ENCODE data around the gene CTCFL. TPM values are rescaled to one million over a fixed set of nuclear protein-coding genes. Genes with fewer than 3 reads are reported as not detected.

The CTCFL gene
- total and polyA plus RNA-seq, 2 of the 13 experiments (the other 11 are each of a cell fraction or from before 2014, with no cell fraction given): 0.04 TPM; not detected in 1

- TF ChIP-seq ZNF790 (CRISPR knock-in tag; IDR thresholded peaks at IDR 0.05; ENCODE audit: borderline replicate concordance) (peak; percentile 65; the same call in 1 of the 2 replicates), SP1 (IDR thresholded peaks at IDR 0.05) (no peak), SP1 (CRISPR knock-in tag; IDR thresholded peaks at IDR 0.05) (no peak), ZMAT5 (CRISPR knock-in tag; IDR thresholded peaks at IDR 0.05; ENCODE audit: borderline replicate concordance, low read depth) (no peak), SNAI1 (CRISPR knock-in tag; IDR thresholded peaks at IDR 0.05; ENCODE audit: borderline replicate concordance) (no peak), ZNF275 (CRISPR knock-in tag; IDR thresholded peaks at IDR 0.05; ENCODE audit: borderline replicate concordance) (no peak), ELF3 (CRISPR knock-in tag; IDR thresholded peaks at IDR 0.05) (no peak), ARNTL (CRISPR knock-in tag; IDR thresholded peaks at IDR 0.05) (peak; percentile 44; the same call in 1 of the 2 replicates), JUND (CRISPR knock-in tag; IDR thresholded peaks at IDR 0.05) (no peak), ZNF343 (CRISPR knock-in tag; IDR thresholded peaks at IDR 0.05) (no peak), ZNF772 (CRISPR knock-in tag; IDR thresholded peaks at IDR 0.05) (no peak), CHCHD3 (CRISPR knock-in tag; IDR thresholded peaks at IDR 0.05) (no peak), RFX1 (IDR thresholded peaks at IDR 0.05) (peak; percentile 82; the same call in 1 of the 2 replicates), ZNF567 (CRISPR knock-in tag; IDR thresholded peaks at IDR 0.05; ENCODE audit: borderline replicate concordance) (no peak), CENPX (CRISPR knock-in tag; IDR thresholded peaks at IDR 0.05) (no peak), ZNF570 (CRISPR knock-in tag; IDR thresholded peaks at IDR 0.05; ENCODE audit: borderline replicate concordance) (no peak), ZNF180 (CRISPR knock-in tag; IDR thresholded peaks at IDR 0.05; ENCODE audit: borderline replicate concordance, low read depth) (no peak), ZSCAN9 (CRISPR knock-in tag; IDR thresholded peaks at IDR 0.05; ENCODE audit: borderline replicate concordance) (no peak), BRD4 (CRISPR knock-in tag; IDR thresholded peaks at IDR 0.05) (no peak)
- TF ChIP-seq, protein P1, sequence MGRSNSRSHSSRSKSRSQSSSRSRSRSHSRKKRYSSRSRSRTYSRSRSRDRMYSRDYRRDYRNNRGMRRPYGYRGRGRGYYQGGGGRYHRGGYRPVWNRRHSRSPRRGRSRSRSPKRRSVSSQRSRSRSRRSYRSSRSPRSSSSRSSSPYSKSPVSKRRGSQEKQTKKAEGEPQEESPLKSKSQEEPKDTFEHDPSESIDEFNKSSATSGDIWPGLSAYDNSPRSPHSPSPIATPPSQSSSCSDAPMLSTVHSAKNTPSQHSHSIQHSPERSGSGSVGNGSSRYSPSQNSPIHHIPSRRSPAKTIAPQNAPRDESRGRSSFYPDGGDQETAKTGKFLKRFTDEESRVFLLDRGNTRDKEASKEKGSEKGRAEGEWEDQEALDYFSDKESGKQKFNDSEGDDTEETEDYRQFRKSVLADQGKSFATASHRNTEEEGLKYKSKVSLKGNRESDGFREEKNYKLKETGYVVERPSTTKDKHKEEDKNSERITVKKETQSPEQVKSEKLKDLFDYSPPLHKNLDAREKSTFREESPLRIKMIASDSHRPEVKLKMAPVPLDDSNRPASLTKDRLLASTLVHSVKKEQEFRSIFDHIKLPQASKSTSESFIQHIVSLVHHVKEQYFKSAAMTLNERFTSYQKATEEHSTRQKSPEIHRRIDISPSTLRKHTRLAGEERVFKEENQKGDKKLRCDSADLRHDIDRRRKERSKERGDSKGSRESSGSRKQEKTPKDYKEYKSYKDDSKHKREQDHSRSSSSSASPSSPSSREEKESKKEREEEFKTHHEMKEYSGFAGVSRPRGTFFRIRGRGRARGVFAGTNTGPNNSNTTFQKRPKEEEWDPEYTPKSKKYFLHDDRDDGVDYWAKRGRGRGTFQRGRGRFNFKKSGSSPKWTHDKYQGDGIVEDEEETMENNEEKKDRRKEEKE (IDR thresholded peaks at IDR 0.05): no peak
- TF ChIP-seq, protein P2, sequence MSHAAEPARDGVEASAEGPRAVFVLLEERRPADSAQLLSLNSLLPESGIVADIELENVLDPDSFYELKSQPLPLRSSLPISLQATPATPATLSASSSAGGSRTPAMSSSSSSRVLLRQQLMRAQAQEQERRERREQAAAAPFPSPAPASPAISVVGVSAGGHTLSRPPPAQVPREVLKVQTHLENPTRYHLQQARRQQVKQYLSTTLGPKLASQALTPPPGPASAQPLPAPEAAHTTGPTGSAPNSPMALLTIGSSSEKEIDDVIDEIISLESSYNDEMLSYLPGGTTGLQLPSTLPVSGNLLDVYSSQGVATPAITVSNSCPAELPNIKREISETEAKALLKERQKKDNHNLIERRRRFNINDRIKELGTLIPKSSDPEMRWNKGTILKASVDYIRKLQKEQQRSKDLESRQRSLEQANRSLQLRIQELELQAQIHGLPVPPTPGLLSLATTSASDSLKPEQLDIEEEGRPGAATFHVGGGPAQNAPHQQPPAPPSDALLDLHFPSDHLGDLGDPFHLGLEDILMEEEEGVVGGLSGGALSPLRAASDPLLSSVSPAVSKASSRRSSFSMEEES (CRISPR knock-in tag; IDR thresholded peaks at IDR 0.05): no peak
- TF ChIP-seq, protein P3, sequence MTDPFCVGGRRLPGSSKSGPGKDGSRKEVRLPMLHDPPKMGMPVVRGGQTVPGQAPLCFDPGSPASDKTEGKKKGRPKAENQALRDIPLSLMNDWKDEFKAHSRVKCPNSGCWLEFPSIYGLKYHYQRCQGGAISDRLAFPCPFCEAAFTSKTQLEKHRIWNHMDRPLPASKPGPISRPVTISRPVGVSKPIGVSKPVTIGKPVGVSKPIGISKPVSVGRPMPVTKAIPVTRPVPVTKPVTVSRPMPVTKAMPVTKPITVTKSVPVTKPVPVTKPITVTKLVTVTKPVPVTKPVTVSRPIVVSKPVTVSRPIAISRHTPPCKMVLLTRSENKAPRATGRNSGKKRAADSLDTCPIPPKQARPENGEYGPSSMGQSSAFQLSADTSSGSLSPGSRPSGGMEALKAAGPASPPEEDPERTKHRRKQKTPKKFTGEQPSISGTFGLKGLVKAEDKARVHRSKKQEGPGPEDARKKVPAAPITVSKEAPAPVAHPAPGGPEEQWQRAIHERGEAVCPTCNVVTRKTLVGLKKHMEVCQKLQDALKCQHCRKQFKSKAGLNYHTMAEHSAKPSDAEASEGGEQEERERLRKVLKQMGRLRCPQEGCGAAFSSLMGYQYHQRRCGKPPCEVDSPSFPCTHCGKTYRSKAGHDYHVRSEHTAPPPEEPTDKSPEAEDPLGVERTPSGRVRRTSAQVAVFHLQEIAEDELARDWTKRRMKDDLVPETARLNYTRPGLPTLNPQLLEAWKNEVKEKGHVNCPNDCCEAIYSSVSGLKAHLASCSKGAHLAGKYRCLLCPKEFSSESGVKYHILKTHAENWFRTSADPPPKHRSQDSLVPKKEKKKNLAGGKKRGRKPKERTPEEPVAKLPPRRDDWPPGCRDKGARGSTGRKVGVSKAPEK (CRISPR knock-in tag; IDR thresholded peaks at IDR 0.05; ENCODE audit: borderline replicate concordance): no peak
Measured at GRCh38 chr20:57555457-57556184, 30.7 kb upstream of the CTCFL start (continued).
